GM19193 (cell line): ENCODE measurements around the gene CEP131.

Experiments
- POLR2A ChIP-seq: IDR thresholded peaks from 4 replicates; pipeline ENCODE4 v1.6.1; 2011; ENCODE audit not compliant: insufficient read depth, insufficient read length; ENCODE audit errors: extremely low read depth

CEP131 gene

DNA sequence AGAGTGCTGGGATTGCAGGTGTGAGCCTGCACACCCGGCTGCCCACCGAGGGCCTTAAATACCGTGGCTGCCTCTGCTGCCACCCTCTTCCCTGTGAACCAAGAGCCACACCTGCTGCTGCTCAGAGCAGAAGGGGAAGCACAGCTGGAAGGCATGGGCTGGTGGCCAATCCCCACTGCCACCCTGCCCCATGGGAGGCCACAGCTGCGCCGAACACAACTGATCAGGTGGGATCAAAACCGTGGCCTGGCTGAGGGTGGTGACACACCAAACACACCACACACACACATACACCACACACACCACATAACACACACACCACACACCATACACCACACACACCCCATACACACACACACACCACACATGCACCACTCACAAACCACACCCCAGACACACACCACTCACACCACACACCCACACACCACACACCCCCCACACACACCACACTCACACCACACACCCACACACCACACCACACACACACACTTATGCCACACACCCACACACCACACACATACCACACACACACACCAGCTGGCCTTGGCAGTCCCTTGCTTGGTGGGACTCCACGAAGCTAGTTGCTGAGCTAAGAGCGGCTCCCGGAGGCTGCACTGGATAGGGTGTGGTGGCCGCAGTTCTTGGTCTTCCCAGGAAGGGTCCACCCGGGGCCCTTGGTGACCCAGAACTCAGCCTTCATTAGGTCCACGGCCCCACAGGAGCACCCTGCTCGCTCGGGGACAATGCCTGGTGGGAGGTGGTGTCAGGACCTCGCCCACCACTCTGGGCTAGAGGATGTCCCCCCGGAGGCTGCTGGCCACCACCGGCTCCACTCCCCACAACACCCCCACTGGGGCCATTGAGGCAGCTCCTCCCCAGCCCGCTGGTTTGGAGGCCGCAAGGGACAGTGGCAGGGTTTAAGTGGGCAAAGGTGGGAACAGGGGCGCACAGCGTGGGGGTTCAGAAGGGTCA lies 14.9 kb downstream of the CEP131 start:
- TF ChIP-seq POLR2A: no peak

DNA sequence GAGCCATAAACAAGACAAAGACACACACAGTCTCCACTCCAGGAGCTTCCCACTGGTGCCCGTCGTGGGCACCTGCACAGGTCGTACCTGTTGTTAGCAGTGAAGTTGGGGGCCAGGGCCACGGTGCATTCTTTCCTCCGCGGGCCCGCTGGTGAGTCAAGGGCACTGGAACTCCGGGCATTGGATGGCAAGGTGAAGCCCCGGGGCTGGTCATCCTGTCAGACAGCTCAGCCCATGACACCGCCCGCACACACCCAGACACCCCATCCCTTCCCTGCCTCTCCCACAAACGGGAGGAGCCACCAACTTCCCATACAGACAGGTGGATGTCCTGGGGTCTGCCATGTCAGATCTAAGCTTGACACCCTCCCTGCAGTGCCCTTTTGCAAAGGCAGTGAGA lies 16.1 kb downstream of the CEP131 start:
- TF ChIP-seq POLR2A: no peak

DNA sequence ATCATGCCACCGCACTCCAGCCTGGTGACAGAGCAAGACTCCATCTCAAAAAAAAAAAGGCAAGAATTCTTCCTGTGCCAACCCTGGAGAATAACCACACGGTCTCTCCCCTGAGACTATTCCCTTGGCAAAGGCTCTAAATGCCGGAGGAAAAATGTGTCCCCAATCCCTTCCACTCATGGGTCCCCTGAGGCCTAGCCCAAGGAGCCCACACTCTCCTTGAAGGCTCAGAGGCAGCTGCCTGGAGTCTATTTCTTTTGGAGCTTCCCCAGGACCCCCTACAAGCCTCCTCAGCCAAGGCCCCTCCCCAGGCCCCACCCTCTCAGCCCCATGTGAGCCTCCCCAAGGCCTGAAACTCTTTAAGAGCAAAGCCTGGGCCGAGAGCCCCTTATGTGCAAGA lies 16.6 kb downstream of the CEP131 start:
- TF ChIP-seq POLR2A: no peak

DNA sequence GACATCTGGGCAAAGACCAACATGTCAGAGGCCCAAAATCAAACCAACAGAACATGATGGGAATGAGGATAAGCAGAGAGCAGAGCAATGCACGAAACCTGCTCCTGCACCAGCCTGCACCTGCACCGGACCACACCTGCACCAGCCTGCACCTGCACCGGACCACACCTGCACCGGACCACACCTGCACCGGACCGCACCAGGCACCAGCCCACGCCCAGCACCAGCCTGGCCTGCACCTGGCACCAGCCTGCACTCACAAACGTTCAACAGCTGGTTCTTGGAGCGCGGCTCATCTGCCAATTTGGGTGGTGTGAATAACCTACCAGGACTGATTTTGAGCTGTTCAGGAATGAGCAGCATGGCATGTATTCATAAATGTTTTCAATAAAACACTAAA lies 18.2 kb downstream of the CEP131 start:
- no peak for TF ChIP-seq POLR2A

DNA sequence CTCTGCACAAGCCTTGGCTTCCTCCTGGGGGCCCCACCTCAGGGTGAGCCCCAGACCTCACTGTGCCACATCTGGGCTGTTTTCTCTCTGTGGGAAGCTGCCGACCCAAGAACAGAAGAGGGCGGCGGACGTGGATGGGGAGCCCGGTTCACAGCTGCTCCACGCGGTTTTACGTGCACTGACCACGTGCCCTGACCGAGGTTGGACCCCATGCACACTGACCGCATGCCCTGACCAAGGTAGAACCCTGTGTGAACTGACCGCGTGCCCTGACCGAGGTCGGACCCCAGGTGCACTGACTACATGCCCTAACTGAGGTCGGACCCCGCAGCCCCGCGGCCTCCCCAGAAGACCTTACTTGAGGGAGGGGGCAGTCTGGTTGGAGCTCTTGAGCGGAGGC lies 19.6 kb downstream of the CEP131 start:
- no peak for TF ChIP-seq POLR2A

DNA sequence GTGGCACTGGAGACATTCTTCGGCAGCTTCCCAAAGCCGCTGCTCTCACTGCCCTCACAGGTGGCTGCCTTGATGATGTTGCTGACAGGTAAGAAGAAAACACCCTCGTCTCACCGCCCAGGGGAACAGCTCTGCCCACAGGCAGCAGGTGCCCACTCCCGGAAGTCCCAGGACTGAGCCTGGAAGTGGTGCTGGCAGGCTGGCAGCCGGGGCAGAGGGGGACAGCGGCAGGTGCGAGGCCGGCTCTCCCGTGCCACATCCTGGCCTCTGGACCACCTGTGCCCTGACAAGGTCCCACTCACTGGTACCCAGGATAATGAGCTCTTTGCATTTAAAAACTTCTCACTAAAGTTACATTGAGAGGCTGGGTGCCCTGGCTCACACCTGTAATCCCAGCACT lies 20.4 kb downstream of the CEP131 start:
- TF ChIP-seq POLR2A: no peak

DNA sequence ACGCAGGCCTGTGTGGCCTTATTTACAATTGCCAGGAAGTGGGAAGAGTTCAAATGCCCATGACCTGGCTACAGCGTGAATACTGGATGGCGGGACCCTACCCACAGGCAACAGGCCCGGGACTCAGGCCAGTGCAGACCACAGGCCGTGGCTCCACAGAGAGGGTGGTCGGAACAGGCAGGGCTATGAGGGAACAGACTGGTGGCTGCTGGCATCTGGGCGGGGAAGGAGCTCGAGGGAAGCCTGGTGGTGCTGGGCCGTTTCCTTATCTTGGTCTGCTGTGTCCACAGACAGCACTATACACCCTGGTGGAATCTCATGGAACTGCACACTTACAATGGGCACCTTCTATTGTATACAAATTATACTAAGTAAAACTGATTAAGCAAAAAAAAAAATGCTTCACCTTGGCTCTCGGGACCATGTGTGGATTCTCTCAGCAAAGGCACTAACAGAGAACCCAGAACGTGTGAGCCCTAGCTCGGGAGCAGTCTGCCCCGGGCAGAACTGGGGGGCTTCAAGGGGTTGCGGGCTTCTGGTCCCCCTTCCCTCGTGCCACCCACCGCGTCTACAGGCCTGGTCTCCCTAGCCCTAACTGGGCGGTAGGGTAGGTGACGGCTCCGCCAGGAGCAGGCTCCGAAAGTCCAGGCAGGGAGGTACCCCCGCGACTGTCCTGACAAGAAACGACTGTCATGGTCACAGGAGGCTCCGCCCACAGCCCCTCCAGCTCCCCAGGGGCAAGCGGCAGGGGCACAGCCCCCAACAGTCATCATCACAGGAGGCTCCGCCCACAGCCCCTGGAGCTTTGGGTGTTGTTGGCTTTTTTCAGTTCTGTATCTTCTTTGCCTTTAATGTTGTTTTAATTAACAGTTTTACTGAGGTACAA lies 21.8 kb downstream of the CEP131 start:
- no peak for TF ChIP-seq POLR2A

DNA sequence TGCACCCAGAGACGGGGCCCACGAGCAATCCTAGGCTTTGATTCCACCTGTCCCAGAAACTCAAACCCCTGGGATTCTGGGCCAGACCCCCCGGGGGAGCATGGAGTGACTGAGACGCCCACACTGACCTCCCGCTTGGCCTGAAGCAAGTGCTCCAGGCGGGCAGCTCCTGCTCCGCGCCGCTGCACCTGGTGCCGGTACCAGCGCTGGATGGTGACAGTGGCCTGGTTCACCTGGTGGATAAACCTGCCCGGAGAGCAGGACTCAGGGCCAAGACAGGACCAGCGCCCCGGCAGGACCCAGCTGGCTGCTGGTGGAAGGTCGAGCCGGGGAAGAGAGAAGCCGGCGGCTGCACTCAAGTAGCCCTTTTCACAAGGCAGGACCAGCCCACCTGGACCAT lies 22.6 kb downstream of the CEP131 start:
- no peak for TF ChIP-seq POLR2A

DNA sequence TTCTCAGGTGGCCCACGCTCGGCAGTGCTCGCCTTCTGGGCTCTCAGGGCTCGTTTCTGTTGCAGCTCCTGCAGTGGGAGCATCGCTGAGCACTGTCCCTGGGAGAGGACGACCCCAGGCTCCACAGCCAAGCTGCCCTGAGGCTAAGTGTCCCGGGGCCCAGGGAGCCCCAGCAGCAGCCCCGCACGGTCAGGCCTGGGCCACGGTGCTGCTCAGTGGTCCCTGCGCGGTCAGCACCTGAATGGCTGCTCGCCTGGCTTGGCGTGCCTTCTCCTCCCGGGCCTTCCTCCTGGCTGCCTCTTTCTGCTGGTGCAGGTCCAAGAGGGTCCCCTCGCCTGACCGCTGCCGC lies 23.3 kb downstream of the CEP131 start:
- TF ChIP-seq POLR2A: no peak

DNA sequence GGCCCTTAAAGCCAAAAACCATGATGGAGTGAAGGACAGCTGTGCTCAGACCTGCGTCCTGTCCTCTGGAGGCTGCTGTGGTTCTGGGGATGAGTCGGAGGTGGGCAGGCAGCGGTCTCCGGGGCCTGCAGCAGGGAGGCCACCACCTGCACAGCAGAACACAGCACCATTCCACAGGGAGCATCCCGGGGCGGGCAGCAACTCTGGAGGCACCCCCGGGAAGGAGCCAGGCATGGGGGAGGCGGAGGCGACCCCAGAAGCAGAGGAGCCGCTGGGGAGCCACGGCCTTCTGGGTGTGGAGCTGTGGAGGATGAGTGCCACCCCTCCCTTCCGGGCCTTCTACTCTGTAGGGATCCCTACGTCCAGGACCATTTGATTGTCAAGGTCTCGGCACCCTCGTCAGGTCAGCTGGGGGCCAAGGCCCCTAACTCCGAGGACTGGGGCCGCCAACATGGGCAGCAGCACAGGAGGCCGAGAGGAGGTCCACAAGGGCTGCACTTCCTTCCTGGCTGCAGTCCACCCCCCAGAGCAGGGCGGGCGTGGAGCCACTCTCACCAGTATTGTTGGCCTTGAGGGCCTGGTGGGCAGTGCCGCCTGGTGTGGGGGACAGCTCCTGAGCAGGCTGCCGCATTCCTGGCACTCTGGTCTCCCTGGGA lies 23.8 kb downstream of the CEP131 start:
- TF ChIP-seq POLR2A: no peak

DNA sequence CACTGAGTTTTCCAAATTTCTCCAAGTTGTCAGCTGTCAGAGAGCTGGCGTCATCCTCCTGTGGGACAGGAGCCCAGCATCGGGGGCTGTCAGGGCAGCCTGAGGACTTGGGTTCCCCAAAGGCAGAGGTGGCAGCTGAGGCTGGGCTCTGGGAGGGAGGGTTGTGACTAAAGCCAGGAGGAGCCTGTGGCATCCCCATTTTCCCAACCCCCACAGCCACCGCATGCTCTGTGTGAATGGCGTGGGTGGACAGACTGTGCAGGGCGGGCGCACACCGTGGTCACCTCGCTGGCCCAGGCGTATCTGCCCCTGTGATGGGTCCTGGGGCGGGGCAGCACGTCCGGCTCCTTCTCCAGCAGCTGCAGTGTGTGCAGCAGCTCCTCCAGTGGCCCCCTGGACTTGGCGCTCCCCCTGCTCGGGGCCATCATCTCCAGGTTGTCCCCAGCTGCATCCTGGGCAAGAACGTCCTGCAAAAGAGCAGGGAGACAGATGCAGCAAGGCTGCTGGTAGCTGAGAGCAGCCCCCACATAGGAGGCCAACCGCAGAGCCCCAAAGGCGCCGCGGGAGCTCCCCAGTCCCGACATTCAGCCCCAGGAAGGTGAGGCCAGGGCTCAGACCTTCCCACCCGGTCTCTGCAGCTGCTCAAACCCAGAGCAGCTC lies 24.8 kb downstream of the CEP131 start:
- TF ChIP-seq POLR2A: no peak

DNA sequence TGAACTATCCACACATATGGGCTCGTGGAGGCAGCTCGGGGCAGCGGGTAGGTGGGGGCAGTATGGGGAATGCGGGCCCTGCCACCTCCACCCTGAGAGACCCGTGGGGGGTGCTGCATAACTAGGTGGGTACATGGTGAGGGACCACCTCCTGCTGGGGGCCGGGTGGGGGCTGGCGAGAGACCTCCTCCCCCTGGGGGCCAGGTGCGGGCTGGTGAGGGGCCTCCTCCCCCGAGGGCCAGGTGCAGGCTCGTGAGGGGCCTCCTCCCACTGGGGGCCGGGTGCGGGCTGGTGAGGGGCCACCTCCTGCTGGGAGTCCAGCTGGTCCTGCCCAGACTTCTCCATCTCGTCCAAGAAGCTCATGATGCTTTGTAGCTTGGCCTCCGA lies 25.4 kb downstream of the CEP131 start:
- no peak for TF ChIP-seq POLR2A

DNA sequence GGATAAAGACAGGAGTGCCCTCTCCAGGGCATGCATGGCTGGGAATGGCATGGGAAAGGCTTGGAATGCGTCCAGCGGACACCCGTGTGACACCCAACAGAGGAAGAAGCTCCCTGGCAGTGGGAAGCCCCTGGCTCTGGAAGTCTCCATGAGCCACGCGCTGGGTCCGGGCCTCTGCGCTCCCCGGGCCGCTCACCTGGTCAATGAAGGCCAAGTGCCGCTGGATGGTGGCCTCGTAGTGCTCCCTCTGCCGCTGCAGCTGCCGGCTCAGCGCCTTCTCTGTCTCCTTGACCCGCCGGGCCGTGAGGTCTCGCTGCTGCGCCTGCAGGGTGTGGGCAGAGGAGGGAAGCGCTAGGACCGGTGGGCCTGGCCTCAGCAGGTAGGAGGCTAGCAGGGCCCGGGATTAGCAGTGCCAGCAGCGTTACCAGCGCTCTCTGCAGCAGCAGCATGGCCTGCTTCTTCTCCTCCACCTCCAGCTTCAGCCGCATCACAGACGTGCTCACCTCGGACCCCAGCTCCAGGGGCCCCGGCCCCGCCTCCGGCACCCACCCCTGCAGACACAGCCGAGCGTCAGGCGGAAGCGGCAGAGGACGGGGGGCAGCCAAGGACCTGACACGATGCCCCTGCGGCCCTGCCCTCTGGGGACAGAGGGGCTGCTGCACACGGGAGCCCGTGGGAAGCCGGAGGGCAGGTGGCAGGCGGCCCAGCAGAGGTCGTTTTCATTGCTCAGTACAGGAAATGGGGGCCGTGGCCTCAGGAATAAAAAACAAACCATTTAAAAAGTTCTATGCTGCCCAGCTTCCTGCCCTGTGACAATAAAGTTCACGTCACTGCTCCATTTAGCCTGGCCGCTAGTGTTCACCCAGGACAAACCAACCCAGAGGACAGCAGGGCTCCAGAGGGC lies 26.0 kb downstream of the CEP131 start:
- no peak for TF ChIP-seq POLR2A
